HG02571 (cell line): ENCODE measurements around the gene TBC1D22A.

ENCODE experiments used
- ATAC-seq: cut with Tn5 transposase; IDR thresholded peaks from one replicate; pipeline ENCODE4 v1.9.1; 2021; ENCODE audit warnings: mild to moderate bottlenecking, moderate library complexity; ENCODE audit not compliant: unreplicated experiment

TBC1D22A gene

GRCh38 chr22:47200273-47201051 lies 438.0 kb downstream of the TBC1D22A start:
- ATAC-seq = no peak

DNA sequence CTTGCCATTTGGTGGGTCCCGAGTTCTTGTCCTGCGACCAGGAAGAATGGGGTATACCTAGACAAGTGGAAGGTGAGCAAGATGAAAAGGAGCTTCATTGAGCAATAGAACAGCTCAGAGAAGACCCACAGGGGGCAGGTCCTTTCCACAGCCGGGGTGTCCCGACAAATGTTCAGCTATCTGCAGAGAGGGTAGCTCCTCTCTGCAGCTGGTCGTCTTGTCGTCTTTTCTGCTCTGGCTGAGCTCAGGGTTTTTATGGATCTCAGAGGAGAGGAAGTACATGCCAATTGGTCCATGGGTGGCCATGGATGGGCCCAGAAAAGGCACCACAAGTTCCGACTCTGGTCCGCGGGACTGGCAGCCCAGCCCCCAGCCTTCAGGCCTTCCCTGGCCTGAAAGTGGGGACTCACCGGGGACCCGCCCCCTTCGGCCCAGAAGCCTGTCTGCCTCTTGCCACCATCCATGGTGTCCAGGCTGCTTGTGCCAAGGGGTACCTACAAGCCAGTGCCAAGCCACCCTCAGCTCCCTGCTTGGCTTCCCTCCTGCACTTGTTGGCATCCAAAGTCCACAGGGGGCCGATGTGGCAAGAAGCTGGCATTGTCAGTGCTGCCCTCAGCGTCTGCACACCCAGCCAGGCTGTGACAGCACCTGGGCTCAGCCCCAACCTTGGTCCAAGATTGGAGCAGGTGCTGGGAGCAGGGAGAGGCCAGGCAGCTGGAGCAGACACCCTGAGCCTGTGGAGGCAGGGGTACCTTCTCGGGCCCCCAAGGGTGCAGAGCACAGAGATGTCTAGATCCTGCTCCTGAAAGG lies 438.9 kb downstream of the TBC1D22A start:
- ATAC-seq = no peak

DNA sequence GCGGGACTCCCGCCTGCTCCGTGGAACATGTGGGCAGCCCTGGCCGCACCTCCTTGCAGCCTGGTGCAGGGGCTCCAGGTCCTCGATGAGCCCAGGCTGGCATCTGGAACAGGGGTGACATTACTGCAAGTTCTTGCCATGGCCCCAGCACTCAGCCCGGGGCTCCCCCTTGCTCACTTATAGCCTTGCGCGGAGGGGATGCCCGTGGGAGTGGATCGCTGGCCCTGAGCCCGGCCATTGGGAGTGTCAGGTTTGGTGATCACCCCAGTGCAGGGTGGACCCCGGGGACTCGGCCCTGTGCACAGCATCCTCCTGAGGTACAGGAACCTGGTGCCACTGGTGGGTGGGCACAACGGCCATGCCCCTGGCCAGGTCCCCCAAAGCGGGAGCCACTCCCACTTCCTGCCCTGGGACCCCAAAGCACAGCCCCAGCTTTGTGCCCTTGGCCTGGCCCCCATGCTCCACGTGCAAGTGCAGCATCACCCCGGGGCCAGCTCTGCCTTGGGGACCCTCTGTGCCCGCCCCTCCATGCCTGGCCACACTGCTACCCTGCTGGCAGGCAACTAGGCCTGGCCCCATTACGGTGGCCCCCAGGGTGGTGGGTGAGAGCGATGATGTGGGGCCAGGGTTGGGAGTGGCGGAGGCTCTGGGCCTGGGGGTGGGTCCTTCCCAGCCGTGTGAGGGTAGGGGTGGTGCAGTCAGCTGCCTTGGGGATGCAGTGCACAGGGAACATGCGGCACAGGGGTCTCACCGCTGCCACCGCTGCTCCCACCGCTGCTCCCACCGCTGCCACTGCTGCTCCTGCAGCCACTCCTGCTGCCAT lies 439.8 kb downstream of the TBC1D22A start:
- ATAC-seq = no peak

DNA sequence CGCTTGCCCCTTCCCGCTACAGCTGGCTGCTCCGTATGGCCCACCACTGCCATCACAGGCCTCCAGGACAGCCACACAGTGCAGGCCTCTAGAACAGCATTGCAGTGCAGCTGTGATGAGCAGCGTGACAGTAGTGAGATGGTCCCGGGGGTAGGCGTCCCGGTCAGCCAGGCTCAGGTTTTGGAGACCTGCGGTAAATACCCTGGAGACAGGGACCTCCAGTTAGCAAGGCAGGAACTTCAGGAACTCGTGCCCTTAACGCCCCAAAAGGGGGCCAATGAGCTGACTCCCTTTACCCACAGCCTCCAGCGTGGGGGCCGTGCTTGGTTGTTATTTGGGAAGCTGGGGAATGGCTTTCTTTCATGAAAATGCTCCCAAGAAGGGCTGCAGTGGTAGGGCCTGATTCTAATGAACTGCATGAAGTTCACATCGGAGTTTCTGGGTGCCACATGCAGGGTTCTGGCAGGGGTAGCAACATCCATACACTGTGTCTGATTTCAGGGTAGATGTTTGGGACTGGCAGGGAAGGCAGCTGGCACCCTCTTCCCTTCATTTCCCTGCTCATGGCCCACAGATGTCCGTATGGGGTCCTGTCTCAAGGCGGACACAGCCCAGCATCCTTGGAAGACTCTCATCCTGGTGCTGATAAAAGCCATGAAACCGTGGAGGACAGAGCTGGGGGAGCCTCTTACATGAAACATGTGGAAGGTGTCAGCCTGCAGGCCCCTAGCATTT lies 440.5 kb downstream of the TBC1D22A start:
- ATAC-seq = no peak

GRCh38 chr22:47203554-47203991 lies 441.1 kb downstream of the TBC1D22A start:
- ATAC-seq = no peak

GRCh38 chr22:47204002-47204979 lies 441.8 kb downstream of the TBC1D22A start:
- no peak for ATAC-seq

- ATAC-seq = no peak
Measured at GRCh38 chr22:47205081-47205491, 442.6 kb downstream of the TBC1D22A start.

DNA sequence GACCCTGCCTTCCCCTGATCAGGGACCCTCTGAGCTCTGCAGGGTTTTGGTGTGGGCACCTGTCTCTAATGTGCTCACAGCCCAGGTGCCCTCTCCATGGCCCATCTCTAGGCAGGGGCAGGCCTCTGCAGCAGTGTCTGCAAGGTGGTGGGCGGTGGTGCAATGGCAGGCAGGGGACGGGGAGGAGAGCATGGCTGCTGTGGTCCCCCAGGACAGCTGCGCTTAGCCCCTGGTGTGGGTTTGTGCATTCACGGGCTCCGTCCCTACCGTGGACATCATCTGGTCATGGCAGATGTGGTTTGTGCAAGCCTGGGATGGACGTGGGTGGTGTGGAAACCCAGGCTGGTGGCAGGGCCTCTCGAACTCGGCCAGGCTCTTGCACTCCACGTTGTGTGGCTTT lies 443.1 kb downstream of the TBC1D22A start:
- no peak for ATAC-seq

- ATAC-seq = no peak
Measured at GRCh38 chr22:47206164-47206563, 443.7 kb downstream of the TBC1D22A start.

DNA sequence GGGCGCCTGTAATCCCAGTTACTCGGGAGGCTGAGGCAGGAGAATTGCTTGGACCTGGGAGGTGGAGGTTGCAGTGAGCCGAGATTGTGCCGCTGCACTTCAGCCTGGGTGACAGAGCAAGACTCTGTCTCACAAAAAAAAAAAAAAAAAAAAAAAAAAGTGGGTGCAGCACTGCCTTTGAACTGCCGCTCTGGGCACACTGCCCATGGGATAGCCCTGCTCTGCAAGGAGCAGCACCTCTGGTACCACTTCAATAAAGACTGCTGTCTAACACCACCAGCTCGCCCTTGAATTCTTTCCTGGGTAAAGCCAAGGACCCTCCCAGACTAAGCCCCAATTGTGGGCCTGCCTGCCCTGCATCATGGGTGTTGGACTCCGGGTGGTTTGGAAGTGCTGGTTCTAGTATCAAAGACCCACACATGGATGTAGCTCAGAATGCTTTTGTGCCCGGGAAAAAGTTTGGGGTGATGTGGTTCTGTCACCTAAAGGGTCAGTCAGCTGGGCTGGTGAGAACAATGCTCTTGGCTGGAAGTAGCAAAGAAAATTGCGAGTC lies 444.3 kb downstream of the TBC1D22A start:
- no peak for ATAC-seq

- no peak for ATAC-seq
Measured at GRCh38 chr22:47207387-47207786, 444.9 kb downstream of the TBC1D22A start.

DNA sequence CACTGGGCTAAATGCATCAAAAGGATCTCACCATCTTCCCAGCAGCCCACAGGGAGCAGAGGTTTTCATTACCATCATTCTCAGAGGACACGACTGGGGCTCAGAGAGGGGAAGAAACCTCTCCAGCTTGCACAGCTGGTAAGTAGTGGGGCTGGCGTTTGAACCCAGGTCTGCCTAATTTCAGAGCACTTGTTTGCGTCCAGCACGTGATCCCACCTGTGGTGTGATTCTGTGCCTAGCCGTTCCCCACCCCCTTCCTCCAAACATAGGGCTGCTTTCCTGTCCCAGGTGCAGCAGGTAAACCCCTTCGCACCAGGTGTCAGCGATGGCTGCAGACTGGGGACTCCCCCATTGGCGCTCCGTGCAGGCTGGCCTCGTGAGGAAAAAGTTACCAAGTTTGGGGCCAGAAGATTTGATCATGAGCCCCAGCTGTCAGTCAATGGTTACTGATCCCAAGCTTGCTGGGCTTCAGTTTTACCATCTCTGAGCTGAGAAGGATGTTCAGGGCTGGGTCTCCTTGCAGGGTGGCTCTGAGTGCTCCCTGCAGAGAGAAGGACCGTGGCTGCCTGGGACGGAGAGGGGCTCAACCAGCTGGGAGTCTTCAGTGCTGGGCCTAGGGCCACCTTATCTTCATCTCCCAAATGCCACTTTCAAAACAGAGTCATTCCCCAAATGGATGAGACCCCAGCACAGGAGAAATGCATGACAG lies 445.6 kb downstream of the TBC1D22A start:
- no peak for ATAC-seq

- ATAC-seq = no peak
Measured at GRCh38 chr22:47208630-47209029, 446.2 kb downstream of the TBC1D22A start.

- no peak for ATAC-seq
Measured at GRCh38 chr22:47209040-47209514, 446.6 kb downstream of the TBC1D22A start.

GRCh38 chr22:47209547-47210023 lies 447.1 kb downstream of the TBC1D22A start:
- ATAC-seq = no peak

- no peak for ATAC-seq
Measured at GRCh38 chr22:47210112-47210657, 447.7 kb downstream of the TBC1D22A start.

DNA sequence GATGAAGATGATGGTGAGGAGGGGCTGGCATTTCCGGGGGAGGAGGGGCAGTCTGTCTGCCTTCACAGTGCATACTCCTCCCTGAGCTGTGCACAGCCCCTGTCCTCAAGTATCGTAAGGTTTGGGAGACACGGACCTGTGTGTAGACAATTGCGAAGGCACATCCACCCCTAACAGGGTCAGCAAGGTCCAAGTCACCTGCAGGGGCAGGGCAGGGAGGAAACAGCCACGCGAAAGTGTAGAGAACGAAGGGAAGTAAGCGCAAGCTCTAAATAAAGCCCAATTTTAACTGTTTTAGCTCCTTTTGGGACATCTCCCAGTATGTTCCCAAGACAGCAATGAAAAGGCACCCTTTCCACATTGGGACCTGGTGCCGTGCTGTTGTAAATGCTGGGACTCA lies 448.2 kb downstream of the TBC1D22A start:
- ATAC-seq = no peak
